Measurements from ENCODE around the gene TOGARAM2.

TOGARAM2 gene

DNA sequence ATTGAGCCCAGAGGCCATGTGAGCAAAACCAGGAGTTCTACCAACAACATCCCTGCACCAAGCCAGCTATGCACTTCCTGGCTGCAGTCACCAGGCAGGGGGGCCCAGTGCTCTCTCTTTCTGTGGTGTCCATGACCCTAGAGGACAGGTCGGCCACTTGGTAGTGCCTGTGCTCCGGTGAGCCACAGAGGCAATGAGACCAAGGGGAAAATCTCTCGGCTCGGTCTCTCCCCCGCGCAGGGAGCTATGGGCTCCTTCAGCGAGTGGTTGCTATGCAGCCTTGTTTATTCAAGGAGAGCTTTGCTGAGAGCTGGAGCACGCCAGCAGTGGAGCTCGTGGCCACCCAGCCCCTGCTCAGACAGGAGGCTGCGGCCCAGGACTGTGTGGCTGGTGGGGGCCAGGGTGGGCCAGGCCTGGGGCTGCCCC lies at the start of gene TOGARAM2:
TOGARAM2 (plus strand) TSS at position 283 of the 426 bp plus-strand sequence. CDS start 13,537 bp downstream, outside the sequence.
- DNase-seq, result no peak

DNA sequence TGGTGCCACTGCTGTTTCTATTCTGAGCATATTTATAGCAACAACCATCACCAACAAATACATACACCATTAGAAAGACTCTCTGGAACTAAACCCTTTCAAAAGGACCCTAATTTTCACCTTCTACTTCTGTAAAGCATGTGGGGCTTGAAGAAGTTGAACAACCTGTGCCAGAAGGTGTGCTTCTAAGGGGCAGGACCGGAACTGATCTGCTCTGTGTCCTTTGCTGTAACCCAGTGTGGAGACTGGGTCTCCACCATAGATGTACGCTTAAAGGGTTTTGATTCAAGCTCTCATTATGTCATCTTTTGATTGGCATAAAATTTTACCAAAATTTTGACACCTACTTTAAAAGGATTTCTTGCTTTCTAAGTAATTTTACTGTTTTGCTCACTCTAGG lies 46.3 kb upstream of the TOGARAM2 start:
- no peak for DNase-seq

DNA sequence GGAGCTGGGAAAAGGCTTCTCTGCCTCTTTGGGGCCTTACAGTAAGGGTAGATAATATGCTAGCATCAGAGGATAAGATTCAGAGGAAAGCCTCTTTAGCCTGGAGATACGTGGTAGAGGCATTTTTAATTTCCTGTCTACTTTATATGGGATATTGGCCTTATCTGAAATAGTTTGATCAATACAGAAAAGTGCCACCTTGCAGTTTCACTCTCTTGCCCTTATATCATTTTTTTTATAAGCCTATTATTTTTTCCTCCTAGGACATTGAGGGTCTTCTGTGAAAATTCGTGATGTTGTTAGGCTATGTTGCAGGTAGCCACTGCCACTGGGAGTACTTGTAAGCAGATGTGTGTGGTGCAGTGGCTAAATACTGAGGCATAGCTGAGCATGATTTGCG lies 40.1 kb upstream of the TOGARAM2 start:
- no peak for DNase-seq

DNA sequence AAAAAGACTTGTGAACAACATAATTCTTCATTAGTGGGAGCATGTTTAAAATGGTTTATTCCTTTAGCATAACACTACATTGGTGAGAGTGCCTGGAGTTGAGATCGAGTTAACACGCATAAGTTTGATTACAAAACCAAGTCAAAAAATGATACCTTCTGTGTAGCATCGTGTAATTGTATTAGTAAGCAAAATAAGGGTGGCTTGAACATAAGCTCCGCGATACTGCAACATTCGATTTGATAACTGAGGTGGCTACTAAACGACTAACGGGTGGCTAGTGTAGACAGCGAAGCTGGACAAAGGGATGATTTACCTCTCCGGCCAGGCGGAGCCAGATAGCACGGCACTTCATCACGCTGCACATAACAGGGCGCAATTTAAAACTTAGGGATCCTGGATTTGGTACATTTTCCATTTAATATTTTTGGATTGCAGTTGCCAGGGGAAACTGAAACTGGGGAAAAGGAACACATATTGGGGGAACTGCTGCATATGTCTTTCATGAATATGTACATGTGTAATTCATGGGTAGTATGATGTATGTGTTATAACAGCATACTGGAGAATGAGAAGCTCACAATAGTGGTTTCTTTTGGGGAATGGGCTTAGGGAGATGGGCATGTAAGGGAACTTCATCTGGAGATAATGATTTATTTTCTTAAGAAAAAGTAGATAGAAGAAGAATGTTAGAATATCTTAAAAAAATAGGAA lies 36.4 kb upstream of the TOGARAM2 start:
- DNase-seq, result no peak

DNA sequence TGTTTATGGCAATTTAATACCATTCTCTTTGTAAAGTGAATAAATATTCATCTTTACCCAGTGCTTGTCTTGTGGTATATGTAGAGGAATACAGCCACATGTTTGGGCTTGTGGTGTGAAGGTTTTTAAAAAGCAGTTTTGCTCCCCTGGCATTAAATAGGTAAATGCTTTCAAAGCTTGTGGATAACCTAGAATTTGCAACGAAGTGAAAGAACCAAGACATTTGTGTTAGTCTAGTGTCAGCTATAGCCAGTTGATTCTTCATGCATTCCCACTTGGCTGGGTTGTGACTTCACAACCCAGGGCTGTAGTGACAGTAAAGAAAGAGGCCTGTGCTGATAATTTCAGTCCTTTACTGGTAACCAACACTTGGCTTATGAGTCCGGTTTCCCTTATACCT lies 32.9 kb upstream of the TOGARAM2 start:
- no peak for DNase-seq

DNA sequence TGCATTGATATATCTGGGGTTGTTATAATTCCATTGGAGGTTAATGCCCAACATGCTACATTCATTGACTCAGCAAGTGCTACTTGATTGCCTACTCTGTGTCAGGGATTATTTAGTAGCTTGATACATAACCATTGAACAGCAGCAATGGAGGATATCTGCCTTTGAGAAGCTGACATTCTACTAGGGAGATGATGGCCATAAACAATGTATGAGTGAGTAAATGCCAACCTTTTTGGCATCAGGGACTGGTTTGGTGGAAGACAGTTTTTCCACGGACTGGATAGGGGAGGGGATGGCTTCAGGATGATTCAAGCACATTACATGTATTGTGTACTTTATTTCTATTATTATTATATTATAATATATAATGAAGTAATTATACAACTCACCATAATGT lies 31.9 kb upstream of the TOGARAM2 start:
- no peak for DNase-seq

DNA sequence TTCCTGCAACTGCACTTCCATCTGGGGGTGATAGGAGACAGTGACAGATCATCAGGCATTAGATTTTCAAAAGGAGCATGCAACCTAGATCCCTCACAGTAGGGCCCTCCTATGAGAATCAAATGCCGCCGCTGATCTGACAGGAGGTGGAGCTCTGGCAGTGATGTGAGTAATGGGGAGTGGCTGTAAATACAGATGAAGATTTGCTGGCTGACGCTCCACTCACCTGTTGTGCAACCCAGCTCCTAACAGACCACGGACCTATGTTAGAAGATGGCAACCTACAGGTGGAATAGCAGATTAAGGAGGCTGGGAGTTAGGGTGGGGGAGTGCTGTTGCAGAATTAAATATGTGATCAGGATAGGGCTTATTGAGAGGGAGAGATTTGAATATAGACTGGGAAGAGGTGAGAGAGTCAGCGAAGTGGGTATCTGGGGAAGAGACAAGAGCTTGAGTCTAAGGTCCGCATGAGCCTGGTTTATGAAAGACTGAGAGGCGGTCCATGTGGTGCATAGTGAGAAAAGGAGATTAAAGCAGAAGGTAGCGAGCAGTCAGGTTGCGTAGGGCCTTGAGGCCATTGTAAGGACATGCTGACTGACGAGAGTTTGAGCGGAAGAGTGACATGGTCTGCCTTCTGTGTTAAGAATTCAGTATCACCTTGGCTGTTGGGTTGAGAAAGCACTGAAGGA lies 31.3 kb upstream of the TOGARAM2 start:
- no peak for DNase-seq

DNA sequence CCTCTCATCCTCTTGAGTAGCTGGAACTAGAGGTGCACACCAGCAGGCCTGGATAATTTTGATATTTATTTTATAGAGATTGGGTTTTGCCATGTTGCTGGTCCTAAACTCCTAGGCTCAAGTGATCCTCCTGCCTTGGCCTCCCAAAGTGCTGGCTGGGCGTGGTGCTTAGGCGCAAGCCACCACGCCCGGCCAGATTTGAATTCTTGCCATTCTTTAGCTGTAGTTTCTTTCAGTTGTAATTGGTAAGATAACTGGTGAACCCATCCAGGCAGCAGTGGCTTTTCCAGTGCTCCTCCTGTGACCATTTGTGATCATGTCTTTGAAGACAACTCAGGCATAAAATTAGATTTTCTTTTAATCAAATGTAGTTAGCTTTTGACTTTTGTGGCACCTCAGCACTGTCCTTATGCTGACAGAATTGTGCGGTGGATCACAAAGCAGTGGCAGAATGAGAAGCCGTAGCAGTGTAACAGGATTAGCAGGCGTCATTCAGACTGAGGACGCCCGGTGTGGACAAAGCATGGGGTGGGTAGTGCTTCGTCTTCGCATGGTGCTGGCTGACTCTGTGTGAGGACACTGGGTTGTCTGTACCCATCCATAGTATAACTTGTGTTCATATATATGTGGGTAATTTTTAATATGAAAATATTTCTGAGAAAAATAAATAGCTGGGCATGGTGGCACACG lies 30.0 kb upstream of the TOGARAM2 start:
- DNase-seq, result no peak

DNA sequence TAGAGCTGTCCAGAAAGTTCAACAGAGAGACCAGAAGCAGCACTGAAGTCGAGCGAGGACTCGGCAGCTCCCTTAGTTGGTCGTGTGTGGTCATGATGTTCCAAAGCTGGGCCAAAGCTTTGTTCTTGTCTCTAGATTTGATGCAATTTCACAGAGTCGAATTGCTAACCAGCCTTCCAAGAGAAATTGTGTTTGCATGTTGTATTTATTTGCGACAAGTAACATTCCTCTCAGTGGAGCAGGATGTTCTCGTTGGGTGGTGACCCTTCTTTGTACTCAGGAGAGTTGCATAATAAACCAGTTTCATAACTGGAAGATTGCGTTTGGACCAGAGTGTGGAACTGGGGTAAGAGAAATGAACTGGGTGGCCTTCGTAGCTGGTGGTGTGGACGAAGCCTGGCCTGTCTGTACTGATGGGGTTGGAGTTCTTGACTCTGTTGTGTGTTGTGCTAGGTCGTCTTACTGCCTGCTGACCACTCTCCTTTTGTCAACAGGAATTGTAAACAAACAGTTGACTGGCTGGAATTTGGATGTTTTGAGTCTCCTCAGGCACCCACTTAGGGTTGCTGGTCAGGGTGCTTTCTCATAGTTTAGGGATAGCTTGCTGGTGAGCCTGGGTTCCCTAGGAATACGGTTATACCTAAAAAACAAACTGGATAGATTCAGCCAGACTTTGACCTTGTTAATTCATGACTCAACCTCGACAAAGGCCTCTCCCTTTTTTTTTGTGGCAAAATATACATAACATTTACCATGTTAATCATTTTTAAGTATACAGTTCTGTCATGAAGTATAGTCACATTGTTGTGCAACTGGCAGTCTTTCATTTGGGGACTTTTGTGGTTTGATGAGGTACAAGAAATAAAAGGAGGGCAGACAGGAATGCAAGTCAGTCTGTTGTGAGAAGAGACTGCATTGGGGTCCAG lies 28.9 kb upstream of the TOGARAM2 start:
- no peak for DNase-seq

DNA sequence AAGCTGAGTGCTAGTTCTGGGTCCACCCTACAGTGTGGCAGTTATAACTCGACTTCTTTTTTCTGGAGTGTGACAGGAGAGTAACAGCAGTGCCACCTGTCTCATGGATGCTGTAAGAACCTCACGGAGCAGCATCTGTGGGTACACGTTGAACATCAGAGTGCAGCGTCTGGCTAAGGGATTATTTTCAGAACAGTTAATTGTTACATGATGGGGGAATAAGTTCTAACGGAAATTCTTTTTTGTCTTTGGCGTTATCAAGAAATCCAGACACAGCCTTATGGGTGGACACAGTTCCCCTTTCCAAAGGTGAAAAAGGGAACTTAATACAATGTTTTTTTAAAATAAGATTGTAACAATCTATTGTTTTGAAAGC lies 28.3 kb upstream of the TOGARAM2 start:
- no peak for DNase-seq

DNA sequence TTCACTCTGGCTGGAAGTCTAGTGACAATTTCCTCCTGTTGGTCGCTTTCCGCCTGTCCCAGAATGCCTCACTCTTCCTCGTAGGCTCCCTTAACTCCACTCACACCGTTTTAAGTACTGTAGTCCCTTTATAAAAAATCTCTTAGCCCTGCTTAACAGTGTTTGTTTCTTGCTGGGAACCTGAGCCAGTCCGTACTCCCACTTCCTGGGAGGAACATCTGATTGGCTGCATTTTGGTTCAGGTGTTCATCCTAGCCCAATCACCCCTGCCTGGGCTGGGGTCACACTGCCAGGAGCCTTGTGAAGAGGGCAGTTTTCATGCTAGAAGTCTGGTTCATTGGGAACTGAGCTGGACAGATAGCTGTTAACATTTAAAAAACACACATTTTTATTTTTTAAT lies 25.6 kb upstream of the TOGARAM2 start:
- no peak for DNase-seq

DNA sequence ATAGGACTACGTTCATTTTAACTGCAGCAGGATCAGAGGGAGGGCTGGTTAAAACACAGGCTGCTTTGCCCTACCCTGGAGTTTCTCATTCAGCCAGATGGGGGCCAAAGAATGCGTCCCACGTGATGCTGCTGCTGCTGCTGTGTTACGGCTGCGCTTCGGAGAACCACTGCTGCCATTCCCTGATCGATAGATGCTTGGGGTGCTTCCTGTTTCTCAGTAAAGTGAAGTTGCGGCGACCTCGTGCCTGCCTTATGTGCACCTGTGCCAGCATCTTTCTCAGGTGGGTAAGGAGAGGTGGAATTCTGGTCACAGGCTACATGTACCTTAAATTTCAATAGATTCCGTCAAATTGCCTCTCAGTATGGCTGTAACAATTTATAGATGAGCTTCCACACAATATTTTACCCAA lies 24.7 kb upstream of the TOGARAM2 start:
- DNase-seq, result no peak

DNA sequence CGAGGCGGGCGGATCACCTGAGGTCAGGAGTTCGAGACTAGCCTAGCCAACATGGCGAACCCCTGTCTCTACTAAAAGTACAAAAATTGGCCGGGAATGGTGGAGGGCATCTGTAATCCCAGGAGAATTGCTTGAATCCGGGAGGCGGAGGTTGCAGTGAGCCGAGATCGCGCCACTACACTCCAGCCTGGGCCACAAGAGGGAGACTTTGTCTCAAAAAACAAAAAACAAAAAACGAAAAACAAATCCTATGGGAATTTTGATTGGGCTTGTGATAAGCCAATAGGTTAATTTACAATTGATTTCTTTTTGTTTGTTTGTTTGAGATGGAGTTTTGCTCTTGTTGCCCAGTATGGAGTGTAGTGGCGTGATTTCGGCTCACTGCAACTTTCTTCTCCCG lies 24.2 kb upstream of the TOGARAM2 start:
- DNase-seq, result no peak

DNA sequence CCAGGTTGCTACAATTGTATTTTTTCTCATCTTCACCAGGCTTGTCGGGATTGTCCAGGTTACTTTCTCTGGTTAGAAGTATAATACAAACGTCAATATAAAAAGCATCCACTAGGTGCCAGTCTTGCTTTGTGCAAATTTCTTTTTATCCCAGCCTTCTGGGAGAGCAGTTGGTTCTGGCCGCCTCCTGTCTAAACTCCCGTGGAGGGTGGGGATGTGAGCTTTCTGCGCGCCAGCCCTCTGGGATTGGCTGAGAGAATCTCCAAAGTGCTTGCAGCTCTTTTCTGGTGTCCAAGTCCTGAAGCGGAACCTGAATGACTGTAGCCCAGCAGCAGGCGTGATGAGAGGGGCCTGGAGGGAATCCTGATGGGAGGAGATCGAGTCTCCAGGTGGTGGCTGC lies 22.4 kb upstream of the TOGARAM2 start:
- no peak for DNase-seq

DNA sequence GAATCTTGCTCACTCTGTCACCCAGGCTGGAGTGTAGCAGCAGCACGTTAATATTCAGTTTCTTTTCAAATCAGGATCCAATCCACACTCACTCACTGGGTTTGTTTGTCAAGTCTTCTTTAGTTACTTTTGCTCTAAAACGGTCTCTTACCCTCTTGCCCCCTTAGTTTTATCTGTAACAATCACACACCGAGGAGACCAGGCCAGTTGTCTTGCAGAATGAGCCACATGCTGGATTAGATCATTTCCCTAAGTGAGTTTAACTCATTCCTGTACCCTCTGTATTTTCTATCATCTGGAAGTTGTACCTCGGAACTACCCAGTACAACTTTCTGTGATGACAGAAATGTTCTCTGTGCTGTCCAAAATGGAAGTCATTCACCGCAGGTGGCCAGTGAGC lies 20.7 kb upstream of the TOGARAM2 start:
- no peak for DNase-seq

DNA sequence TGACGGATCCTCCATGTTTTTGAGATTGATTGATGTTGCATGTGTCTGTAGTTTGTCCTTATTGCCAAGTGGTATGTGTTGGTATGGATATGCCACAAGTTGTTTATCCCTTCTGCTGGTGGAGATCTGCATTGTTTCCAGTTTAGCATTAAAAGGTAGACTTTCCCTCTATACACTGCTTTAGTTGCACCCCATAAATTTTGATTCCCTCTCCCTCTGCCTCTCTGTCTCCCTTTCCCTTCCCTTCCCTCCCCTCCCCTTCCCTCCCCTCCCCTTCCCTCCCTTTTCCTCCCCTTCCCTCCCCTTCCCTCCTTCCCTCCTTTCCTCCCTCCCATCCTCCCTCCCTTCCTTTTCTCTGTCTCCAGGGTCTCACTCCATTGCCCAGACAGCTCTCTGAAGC lies 18.6 kb upstream of the TOGARAM2 start:
- no peak for DNase-seq

DNA sequence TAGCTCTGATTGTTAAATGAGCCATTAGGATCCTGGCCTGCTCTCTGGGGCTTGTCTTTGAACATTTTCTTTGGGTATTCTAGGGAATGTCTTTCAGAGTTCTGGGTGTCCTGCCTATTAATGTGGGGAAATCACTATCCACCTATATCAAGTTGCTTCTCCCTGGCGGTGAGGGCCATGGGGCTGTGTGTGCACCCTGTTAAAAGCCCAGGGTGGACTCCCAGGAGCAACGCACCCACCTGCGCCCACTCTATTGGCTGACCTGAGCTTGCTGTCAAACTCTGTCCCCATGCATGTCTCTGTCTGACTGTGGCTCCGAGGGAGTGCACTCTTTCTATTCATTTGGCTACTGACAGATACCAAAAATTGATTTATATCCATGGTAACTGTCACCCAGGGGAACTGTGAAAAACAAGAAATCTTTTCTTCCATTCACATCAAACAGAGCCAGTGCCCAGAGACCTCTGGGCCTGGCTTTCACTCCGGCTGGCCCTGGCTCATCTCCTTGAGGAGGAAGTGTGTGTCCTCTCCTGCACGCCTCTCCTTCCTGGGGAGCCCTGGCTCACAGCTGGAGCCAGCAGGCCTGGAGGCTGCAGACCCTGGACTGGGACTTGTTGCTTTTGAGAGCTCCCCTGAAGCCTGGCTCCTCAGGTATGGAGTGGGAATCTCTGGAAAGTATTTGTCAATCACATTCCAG lies 10.5 kb upstream of the TOGARAM2 start:
- no peak for DNase-seq

DNA sequence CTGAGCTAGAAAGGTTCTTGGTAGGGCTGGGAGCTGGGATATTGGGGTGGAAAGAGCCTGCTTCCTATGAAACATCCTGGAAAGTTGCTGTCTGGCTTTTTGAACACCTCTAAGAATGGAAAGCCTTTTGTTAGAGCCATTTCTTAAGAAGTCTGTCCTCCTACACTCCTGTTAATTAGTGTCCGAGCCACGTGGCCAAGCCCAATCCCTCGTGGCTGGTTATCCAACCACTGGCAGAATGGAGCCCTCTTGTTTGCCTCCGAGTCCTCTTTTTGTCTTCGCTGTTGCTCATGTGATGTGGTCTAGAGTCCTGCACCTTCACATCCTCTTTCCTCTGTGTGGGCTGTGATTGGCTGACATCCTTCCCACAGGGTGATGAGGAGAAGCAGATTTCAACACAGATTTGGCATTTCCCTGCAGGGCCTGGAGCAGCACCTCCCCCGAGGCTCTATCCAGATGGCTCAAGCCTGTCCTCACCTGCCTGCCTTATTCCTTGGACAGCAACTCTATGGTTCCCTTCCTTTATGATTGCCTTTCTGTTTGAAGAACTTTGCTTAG lies 8.2 kb upstream of the TOGARAM2 start:
- no peak for DNase-seq

DNA sequence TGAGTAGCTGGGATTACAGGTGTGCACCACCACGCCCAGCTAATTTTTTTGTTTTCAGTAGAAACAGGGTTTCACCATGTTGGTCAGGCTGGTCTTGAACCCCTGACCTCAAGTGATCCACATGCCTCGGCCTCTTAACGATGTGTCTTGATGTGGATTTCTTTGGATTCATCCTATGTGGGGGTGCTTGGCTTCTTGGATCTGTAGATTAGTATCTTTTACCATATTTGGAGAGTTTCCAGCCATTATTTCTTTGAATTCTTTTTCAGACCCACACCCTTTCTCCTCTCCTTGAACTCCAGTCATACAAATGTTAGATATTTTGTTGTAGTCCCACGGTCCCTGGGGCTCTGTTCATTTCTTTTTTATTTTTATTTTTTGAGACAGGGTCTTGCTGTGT lies 6.8 kb upstream of the TOGARAM2 start:
- DNase-seq, result no peak

DNA sequence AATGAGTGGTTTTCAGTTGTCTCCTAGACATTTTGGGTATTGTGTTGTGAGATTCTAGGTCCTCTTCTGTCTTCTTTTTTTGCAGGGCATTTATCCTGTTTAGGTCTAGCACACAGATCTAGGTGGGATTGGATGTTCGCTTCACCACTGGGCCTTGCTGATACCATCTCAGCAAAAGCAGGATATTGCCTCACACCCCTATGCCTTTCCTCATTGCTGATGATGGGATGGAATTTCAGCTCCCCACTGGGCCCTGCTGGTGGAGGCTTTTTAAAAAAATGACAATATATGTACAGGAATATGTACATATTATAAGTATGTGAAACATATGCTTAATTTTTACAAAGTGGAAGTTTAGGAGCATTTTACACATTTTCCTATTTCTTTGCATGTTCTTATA lies 5.4 kb upstream of the TOGARAM2 start:
- no peak for DNase-seq

DNA sequence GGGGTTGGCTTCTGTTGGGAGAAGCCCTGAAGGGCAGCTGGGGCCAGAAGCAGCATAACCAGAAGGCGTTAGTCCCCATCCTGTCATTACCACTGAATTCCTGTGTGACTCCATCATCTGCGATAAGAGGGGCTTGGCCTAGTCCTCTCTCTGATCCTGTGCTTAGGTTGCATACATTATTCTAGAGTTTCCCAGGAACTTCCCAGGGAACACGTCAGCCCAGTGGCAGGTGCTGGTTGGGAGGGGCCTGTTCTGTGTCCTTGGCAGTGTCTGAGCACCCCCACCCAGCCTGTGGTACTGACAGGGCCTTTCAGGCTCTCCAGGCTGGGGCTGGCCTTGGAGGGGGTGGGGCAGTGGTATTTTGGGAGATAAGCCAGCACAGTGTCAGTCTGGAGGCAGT lies 4.5 kb upstream of the TOGARAM2 start:
- no peak for DNase-seq
